Tongue (tissue), 2 donors: Measurements from ENCODE around the gene CNOT6. TPM values are rescaled to one million over a fixed set of nuclear protein-coding genes. Genes with fewer than 3 reads are reported as not detected.
A peak's percentile ranks its signal among the peaks of the same experiment; 100 is the strongest.
"Not testable (repeated sequence)": the region's sequence is repeated elsewhere in the genome, so short reads cannot be mapped to it uniquely, and the experiment has no call there.

Experiments
- DNase-seq: peaks from one replicate; pipeline ENCODE4 v3.0.0-alpha.2; 2015
- total RNA-seq: library from RNA; depleted of rRNA; stranded (reverse); fragments of >200 nt; gene quantifications from one replicate; pipeline ENCODE4 v1.2.3, GENCODE V29; 2014

Gene CNOT6
- total RNA-seq, 1 donor from 2014 or later, result 24.2 TPM

GRCh38 chr5:180521101-180521500, 26.9 kb downstream of the CNOT6 start:
- no peak for DNase-seq

- no peak for DNase-seq
These were observed 27.4 kb downstream of the CNOT6 start for GRCh38 chr5:180521591-180521990.

DNA sequence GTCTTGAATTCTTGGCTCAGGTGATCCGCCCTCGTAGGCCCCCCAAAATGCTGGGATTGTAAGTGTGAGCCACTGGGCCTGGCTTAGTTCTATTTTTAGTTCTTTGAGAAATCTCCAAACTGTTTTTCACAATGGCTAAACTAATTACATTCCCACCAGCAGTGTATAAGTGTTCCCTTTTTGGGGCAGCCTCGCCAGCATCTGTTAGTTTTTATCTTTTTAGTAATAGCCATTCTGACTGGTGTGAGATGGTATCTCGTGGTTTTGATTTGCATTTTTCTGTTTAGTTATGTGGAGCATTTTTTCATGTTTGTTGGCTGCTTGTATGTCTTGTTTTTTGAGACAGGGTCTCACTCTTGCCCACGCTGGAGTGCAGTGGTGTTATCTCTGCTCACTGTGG, 28.2 kb downstream of the CNOT6 start:
- DNase-seq, result no peak

DNA sequence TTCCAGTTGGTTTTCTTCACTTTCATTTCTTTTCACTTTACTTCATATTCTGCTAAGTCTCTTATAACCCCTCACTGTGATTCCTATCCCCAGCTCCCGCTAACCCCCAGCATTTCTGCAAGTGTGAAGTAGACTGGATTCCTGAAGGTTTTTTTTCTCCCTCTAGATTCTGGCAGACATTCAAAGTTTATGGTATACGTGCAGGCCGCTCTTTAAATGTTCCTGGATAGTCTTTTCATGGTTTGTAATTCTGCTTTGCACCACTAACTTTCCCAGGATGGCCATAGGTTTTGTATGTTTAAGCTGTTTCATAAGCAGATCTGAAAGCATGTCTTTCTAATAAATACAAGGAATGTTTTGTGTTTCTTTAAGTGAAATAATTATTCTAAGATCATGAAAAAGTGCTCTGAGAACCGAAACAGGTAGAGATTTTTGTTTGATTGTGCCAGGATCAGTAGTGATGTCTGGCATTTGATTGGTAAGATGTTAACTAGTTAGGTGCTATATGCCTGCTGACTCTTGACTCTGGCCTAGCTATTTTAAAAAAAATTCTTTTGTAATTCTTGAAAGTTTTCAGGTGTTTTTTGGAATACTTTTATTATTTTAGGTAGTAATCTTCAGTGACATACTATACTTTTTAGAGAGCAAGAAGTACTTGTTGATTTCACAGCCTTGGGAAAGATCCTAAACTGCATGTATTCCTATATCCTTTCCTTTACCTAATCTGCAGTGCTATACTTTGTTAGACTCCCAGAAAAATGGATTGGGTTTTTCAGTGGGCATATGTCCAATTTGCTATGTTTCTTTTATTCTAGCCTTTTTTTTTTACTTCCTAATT, 29.7 kb downstream of the CNOT6 start:
- DNase-seq, result peak; percentile 80

GRCh38 chr5:180525399-180525798, 31.2 kb downstream of the CNOT6 start:
- no peak for DNase-seq

DNA sequence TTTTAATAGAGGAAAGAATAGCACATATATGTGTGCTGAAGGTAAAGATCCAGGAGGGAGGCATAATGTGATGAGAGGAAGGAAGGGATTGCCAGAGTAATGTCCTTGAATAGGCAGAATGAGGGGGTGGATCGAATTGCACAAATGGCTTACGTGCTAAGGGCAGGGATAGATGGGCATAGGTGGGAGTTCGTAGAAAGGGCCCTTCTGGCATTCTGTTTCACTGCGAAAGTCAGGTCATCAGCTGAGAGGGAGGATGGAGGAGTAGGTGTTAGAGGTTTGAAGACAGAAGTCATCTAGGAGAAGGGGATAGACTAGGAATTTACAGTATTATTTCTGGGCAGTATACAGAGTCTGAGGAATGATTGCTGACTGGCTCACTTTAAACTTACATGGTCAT, 32.1 kb downstream of the CNOT6 start:
- DNase-seq, result no peak

GRCh38 chr5:180527659-180528058, 33.5 kb downstream of the CNOT6 start:
- DNase-seq, result no peak

- not testable (repeated sequence) for DNase-seq
These were observed 36.9 kb downstream of the CNOT6 start for GRCh38 chr5:180531036-180531585.

- no peak for DNase-seq
These were observed 38.1 kb downstream of the CNOT6 start for GRCh38 chr5:180532268-180532667.

GRCh38 chr5:180533845-180534244, 39.7 kb downstream of the CNOT6 start:
- DNase-seq, result no peak

GRCh38 chr5:180535573-180535972, 41.4 kb downstream of the CNOT6 start:
- no peak for DNase-seq

DNA sequence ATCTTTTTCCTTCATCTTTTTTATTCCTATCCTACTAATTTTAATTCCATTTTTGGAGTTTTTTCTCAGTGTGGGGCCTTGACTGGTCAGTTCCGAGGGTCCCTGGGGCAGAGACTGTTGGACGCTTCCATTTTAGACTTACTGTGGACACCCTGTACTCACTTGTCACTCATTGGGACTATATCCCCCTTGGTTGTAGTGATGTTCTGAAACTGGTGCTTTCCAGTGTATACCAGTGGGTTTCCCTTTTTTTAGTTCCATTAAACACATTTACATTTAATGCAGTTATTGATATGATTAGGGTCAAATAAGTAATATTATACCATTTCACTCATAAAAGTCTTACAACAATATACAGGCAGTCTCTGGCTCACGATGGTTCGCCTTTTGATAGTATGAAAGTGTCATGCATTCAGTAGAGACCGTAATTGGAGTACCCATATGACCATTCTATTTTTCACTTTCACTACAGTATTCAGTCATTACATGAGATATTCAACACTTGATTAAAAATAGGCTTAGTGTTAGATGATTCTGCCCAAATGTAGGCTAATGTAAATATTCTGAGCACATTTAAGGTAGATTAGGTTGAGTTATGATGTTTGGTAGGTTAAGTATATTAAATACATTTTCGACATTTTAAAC, 46.0 kb downstream of the CNOT6 start:
- no peak for DNase-seq

- no peak for DNase-seq
These were observed 47.5 kb downstream of the CNOT6 start for GRCh38 chr5:180541710-180542109.

GRCh38 chr5:180545248-180545647, 51.1 kb downstream of the CNOT6 start:
- DNase-seq, result no peak

DNA sequence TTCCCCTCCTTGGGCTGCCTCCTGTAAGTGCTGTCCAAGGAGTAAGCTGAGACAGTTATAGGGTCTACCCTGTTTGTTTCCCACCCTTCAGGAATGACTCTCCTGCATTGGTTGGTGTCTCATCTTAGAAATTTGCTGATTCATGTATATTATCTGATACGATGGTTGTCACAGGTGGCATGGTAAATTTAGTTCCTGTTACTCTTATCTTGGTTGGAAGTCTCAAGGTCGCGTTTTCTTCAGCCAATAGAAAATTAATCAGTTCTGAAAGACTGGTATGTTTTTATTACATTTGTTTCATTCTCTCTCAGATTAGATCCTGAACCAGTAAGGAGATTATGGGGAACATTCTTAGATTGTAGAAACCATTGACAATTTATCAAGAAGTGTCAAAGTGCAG, 54.4 kb downstream of the CNOT6 start:
- DNase-seq, result no peak

- no peak for DNase-seq
These were observed 59.4 kb downstream of the CNOT6 start for GRCh38 chr5:180553530-180553929.

DNA sequence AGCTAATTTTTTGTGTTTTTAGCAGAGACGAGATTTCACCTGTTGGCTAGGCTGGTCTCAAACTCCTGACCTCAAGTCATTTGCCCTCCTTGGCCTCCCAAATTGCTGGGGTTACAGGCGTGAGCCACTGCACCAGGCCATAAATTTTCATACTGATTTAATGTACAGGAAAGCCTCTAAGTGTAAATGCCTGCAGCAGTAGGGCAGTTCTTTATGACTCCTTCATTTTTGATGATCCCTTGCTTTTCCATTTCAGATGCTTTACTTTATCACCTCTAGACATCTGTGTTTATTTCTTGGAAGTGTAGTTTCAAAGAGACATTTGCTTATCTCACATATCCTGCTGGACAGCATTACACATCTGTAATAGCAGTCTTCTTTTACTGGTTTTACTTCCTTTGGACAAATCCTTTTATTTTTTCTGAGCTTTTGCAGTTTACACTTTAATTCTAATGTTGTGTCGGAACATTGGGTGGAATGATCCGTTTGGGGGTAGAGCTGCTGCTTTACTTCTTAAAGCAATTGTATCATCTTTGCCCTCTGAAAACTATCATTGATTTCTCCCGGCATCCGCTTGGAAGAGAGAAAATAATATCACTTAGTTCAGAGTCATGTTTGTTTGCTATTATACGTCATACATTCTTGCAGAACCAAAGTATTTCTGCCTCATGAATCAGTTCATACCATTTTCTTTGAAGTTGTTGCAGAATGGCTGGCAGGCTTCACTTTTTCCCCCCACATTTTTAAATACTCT, 61.2 kb downstream of the CNOT6 start:
- no peak for DNase-seq

DNA sequence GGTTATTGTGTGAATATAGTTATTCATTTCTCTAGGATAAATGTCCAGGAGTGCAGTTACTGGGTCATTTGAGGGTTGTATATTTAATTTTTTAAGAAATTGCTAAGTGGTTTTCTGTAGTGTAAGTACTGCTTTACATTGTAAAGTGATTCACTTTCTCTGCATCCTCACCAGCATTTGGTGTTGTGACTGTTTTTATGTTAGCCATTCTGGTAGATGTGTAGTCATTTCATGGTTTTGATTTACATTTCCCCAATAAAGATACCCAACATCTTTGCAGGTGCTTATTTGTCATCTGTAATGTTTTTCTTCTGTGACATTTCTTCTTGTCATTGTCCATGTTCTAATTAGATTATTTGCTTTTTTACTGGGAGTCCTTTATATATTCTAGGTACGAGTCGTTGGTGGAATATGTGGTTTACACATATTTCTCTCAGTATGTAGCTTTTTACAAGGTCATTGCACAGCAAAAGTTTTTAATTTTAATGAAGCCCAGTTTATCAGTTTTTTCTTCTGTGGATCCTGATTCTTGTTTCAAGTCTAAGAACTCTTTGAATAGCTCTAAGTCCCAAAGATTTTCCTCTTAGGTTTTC, 63.1 kb downstream of the CNOT6 start:
- no peak for DNase-seq

DNA sequence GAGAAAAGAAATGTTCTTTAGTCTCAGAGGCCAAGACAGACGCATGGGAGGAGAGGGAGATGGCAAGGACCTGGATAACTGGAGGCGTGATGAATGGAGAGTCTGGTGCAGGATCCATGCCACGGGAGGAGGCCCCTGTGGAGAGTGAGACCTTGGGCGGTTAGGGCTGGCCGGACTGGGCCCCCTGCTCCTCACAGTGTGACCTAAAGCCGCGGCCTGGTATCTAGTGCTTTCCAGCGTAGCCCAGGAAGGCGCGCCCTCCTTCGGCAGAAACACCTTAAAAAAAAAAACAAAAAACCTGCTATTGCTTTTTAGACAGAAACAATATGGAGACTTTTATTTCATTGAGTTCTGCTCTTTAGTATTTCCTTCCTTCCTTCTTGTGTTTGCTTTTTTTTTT, 64.1 kb downstream of the CNOT6 start:
- no peak for DNase-seq

- no peak for DNase-seq
These were observed 69.8 kb downstream of the CNOT6 start for GRCh38 chr5:180563994-180564393.

GRCh38 chr5:180568914-180569313, 74.7 kb downstream of the CNOT6 start:
- DNase-seq, result no peak

- DNase-seq, result no peak
These were observed 81.4 kb downstream of the CNOT6 start for GRCh38 chr5:180575571-180575970.
